WTC11 (cell line): ENCODE measurements around the gene FOXN3. TPM values are rescaled to one million over a fixed set of nuclear protein-coding genes. Genes with fewer than 3 reads are reported as not detected.

Source experiments
- ATAC-seq: fragments of 200-7000 bp; cut with Tn5 transposase; 2 replicates; pipeline ENCODE4 v1.10.0; 2021; ENCODE audit warnings: mild to moderate bottlenecking, moderate library complexity
- CTCF ChIA-PET: fragments of 300-600 bp; sonication (Branson Sonifier 250); formaldehyde crosslinking; loops from one replicate; lab custom pipeline; 2021; ENCODE audit warnings: antibody characterized with exemption; lab: Charles Lee
- POLR2A ChIA-PET: fragments of 350-600 bp; sonication (Branson Sonifier 250); formaldehyde crosslinking; loops from one replicate; lab custom pipeline; 2021; ENCODE audit warnings: antibody characterized with exemption; lab: Charles Lee
- DNase-seq: peaks from one replicate; pipeline ENCODE4 v3.0.0; 2021; ENCODE audit warnings: low spot score
- H3K27ac Mint-ChIP-seq: 2 replicates; pipeline ENCODE4 v1.8.0; 2021; ENCODE audit warnings: mixed read lengths
- H3K27me3 Mint-ChIP-seq: 2 replicates; pipeline ENCODE4 v1.8.0; 2021; ENCODE audit warnings: low read depth, mild to moderate bottlenecking, moderate library complexity, mixed read lengths
- H3K36me3 Mint-ChIP-seq: 2 replicates; pipeline ENCODE4 v1.8.0; 2021; ENCODE audit warnings: mixed read lengths
- H3K4me1 Mint-ChIP-seq: 2 replicates; pipeline ENCODE4 v1.8.0; 2022; ENCODE audit warnings: mixed read lengths
- H3K4me3 Mint-ChIP-seq: 2 replicates; pipeline ENCODE4 v1.8.0; 2021; ENCODE audit warnings: mild to moderate bottlenecking, moderate library complexity, mixed read lengths
- H3K9me3 Mint-ChIP-seq: 2 replicates; pipeline ENCODE4 v1.8.0; 2021; ENCODE audit warnings: mixed read lengths
- NR3C1 ChIP-seq: sonication (generic); formaldehyde crosslinking; conservative IDR thresholded peaks from 2 replicates; pipeline ENCODE4 v1.8.1; 2023; ENCODE audit warnings: low read depth, mild to moderate bottlenecking, missing genetic modification reagents
- total RNA-seq: library from RNA; stranded (reverse); gene quantifications from 3 replicates; pipeline ENCODE4 v1.2.3, GENCODE V29; 2021
- TF ChIP-seq, protein P1 (sequence below): sonication (generic); formaldehyde crosslinking; IDR thresholded peaks from 2 replicates; pipeline ENCODE4 v1.8.0; 2022; ENCODE audit warnings: missing genetic modification reagents
- TF ChIP-seq, protein P2 (sequence below): sonication (generic); formaldehyde crosslinking; IDR thresholded peaks from 2 replicates; pipeline ENCODE4 v1.8.0; 2023; ENCODE audit warnings: missing genetic modification reagents
- TF ChIP-seq, protein P3 (sequence below): sonication (generic); formaldehyde crosslinking; IDR thresholded peaks from 2 replicates; pipeline ENCODE4 v1.8.1; 2022; ENCODE audit warnings: missing genetic modification reagents, borderline replicate concordance

The FOXN3 gene
- total RNA-seq, 1 experiment from 2014 or later = 170 TPM

DNA sequence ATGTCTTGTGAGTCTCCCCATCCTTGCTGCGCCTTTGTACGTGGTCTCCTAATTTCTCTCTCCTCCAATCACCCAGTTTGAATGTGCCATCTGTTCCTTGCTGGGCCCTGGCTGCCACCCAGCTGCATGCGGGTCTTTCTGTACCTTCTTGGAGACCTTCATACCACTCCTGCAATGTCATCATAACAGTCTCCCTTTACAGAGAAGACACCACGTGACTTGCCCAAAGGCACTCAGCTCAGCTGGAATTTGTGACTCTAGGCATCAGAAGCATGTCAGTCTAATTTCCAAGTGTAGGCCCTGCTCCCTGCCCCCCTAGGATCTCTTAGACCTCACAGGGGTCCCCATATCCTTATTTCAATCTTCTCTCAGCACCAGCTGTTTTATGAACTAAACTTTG is 308.4 kb downstream of the FOXN3 start (continued):
- TF ChIP-seq, protein P1, sequence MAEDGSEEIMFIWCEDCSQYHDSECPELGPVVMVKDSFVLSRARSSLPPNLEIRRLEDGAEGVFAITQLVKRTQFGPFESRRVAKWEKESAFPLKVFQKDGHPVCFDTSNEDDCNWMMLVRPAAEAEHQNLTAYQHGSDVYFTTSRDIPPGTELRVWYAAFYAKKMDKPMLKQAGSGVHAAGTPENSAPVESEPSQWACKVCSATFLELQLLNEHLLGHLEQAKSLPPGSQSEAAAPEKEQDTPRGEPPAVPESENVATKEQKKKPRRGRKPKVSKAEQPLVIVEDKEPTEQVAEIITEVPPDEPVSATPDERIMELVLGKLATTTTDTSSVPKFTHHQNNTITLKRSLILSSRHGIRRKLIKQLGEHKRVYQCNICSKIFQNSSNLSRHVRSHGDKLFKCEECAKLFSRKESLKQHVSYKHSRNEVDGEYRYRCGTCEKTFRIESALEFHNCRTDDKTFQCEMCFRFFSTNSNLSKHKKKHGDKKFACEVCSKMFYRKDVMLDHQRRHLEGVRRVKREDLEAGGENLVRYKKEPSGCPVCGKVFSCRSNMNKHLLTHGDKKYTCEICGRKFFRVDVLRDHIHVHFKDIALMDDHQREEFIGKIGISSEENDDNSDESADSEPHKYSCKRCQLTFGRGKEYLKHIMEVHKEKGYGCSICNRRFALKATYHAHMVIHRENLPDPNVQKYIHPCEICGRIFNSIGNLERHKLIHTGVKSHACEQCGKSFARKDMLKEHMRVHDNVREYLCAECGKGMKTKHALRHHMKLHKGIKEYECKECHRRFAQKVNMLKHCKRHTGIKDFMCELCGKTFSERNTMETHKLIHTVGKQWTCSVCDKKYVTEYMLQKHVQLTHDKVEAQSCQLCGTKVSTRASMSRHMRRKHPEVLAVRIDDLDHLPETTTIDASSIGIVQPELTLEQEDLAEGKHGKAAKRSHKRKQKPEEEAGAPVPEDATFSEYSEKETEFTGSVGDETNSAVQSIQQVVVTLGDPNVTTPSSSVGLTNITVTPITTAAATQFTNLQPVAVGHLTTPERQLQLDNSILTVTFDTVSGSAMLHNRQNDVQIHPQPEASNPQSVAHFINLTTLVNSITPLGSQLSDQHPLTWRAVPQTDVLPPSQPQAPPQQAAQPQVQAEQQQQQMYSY (CRISPR knock-in tag) = no peak
- TF ChIP-seq, protein P2, sequence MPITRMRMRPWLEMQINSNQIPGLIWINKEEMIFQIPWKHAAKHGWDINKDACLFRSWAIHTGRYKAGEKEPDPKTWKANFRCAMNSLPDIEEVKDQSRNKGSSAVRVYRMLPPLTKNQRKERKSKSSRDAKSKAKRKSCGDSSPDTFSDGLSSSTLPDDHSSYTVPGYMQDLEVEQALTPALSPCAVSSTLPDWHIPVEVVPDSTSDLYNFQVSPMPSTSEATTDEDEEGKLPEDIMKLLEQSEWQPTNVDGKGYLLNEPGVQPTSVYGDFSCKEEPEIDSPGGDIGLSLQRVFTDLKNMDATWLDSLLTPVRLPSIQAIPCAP (CRISPR knock-in tag) = no peak
- TF ChIP-seq, protein P3, sequence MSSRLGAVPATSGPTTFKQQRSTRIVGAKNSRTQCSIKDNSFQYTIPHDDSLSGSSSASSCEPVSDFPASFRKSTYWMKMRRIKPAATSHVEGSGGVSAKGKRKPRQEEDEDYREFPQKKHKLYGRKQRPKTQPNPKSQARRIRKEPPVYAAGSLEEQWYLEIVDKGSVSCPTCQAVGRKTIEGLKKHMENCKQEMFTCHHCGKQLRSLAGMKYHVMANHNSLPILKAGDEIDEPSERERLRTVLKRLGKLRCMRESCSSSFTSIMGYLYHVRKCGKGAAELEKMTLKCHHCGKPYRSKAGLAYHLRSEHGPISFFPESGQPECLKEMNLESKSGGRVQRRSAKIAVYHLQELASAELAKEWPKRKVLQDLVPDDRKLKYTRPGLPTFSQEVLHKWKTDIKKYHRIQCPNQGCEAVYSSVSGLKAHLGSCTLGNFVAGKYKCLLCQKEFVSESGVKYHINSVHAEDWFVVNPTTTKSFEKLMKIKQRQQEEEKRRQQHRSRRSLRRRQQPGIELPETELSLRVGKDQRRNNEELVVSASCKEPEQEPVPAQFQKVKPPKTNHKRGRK (CRISPR knock-in tag) = no peak

DNA sequence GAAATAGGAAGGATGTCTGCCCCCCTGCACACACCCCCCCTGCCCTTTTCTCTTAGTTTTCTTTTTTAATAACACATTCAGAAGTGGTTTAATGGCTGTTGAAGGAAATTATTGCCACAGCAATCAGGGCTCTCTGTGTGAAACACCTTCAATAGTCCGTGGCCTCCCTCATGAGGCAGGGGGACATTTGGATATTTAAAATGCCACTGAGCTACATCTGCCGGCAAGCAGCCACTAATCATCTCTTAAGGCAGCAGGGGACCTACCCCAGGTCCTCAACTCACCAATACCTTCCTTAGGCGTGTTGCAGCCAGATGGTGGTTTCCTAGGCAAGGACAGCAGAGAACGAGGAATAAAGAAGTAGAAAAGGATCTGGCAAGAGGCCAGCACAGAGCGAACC is 309.4 kb downstream of the FOXN3 start:
- no peak overlapping the region for H3K4me3 Mint-ChIP-seq
- H3K4me1 Mint-ChIP-seq = no peaks in the 10 kb centered on the region
- ChIA-PET POLR2A (no interaction called here), CTCF (no interaction called here)
- no peak for TF ChIP-seq NR3C1
- TF ChIP-seq, all 79 proteins: peak for 0
- peaks cover 36% of the 10 kb centered on the region for H3K9me3 Mint-ChIP-seq
- H3K27ac Mint-ChIP-seq = no peak overlapping the region
- H3K27me3 Mint-ChIP-seq = peaks cover 72% of the 10 kb centered on the region
- peaks cover 19% of the 10 kb centered on the region for H3K36me3 Mint-ChIP-seq
- ATAC-seq (no peak), DNase-seq (no peak)
